GM18517 (cell line): ENCODE data around the gene CITED2.

Experiments
- ATAC-seq: cut with Tn5 transposase; IDR thresholded peaks from one replicate; pipeline ENCODE4 v1.9.1; 2021; ENCODE audit warnings: mild to moderate bottlenecking, moderate library complexity; ENCODE audit not compliant: unreplicated experiment

The CITED2 gene

DNA sequence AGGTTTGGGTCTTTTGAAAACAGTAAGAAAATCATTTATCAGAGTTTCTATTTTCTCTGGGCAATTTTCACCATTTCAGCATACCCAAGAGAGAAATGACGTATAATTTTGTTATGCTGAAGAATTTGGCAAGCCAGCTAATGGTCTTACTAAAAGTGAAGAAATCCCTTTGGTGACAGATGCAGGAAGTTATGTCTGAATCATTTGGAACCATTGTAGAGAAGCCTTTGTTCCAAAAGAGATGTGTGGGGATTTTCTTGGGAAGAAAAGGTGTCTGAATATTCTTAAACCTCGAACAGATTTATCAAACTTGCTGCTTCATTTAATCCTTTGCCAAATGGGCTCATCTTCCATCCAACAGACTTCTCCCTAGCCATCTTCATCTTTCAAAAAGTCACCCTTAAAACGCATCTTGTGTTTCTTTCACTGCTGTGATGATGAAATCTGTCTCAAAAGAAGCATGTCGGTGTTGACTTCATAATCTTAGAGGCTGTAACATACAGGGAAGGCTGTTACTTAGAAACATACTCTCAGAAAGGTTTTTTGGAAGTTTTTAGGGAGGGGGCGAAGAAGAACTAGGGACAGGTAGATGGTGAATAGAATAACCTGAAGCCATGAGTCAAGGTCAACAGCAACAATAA lies 39.5 kb downstream of the CITED2 start:
- ATAC-seq: no peak

DNA sequence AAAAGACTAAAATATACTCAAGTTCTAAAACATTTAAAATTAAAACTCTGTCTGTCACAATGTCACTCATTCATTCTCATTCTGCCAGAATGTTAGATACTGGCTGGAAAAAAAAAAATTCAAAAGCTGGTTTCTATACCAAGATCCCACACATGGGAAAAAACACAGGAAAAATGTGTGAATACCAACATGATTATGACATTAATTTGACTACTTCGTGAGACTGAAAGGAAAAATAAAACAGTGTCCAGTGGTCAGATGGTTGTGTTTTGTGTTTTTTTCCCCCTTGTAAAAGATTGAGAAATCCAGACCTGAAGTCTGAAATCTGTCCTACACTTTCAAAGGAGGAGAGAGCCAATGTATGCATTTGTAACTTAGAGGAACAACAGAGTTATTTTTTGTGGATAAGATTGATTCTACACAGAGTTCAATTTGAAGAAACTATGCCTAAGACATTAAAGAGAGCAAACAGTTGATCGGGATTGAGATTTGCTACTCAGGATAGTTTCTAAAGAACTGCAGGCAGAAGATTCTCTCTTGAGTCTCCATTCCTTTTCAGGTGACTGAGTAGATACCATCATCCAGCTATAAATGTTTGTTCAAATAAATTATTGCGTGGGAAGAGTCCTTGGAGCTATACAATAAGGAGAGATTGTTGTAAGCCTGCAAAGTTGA lies 43.5 kb downstream of the CITED2 start:
- no peak for ATAC-seq

DNA sequence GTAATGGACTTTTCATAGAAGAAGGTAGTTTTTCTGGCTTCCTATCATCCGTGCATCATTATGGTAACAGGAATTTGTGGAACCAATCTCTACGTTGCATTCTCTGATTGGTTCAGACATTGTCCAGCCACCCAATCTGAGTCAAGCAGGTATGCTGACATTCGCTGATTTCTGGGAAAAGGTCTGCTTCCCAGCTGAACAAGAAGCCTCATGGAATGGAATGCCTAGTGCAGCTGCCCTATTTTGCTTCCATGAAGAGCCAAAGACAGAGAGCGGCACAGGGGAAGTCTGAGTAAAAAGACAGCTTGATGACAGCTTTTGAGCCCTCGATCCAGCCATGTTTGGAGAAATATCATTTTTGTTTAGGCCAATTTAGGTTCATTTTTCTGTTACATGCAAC lies 44.1 kb downstream of the CITED2 start:
- no peak for ATAC-seq

DNA sequence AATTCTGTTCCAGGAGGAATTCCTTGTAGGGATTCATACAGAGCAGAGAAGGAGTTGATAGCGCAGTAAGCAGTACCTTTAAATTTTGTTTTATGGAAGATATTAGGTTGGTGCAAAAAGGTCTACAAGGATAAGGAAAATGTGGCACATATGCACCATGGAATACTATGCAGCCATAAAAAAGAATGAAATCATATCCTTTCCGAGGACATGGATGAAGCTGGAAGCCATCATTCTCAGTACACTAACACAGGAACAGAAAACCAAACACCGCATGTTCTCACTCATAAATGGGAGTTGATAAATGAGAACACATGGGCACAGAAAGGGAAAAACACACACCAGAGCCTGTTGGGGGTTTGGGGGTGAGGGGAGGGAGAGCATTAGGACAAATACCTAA lies 45.2 kb downstream of the CITED2 start:
- ATAC-seq: no peak

GRCh38 chr6:139327038-139327437 lies 47.4 kb downstream of the CITED2 start:
- peak; percentile 50 for ATAC-seq

- ATAC-seq: no peak
Observed at GRCh38 chr6:139325686-139326085, 48.8 kb downstream of the CITED2 start.

DNA sequence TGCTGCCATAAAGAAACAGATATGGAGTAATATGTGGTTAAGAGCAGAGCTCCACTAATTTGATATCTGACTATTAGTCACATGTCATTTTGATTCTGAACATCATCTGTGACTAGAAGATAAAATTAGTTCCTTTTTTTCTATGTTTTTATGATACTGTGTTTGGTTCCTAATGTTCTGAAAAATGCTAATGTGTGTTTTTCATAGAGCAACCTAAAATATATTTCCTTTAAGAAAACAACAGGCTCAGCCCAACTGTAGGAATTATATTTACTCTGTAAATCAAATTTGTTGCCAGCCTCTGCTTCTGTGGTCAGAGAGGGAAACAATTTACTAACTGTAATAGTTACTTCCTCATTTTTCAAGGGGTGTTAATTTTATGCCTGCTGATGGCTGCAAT lies 49.3 kb downstream of the CITED2 start:
- ATAC-seq: peak; percentile 52

GRCh38 chr6:139324301-139324555 lies 50.2 kb downstream of the CITED2 start:
- ATAC-seq: no peak

GRCh38 chr6:139323511-139324300 lies 50.7 kb downstream of the CITED2 start:
- peak; percentile 36 for ATAC-seq
